Tibial nerve (tissue), 4 donors: ENCODE results near the gene ATIC.

ENCODE experiments used
- CTCF ChIP-seq, 5 experiments: fragments of 200-600 bp in 3 of 5; fragments of 450-650 bp in 2 of 5; sonication (generic) in 3 of 5; IDR thresholded peaks; one replicate each; pipeline ENCODE4 v1.5.1; 2016 to 2019; ENCODE audit warnings: antibody characterized with exemption in 5 of 5, mild to moderate bottlenecking in 3 of 5, moderate library complexity in 2 of 5
- EP300 ChIP-seq, 2 donors: sonication (generic); formaldehyde crosslinking; IDR thresholded peaks; one replicate each; pipeline ENCODE4 v1.6.1; 2017; ENCODE audit warnings: antibody characterized with exemption in 2 of 2, mild to moderate bottlenecking in 1 of 2
- POLR2A ChIP-seq, 2 donors: fragments of 450-650 bp; IDR thresholded peaks; one replicate each; pipeline ENCODE4 v1.6.1; 2017; ENCODE audit warnings: antibody characterized with exemption in 2 of 2, mild to moderate bottlenecking in 2 of 2, moderate library complexity in 2 of 2

GRCh38 chr2:215356948-215357461 is 45.1 kb downstream of the ATIC start:
- TF ChIP-seq CTCF (IDR thresholded peaks at IDR 0.05) (no peak), POLR2A (IDR thresholded peaks at IDR 0.05) (no peak), EP300 (IDR thresholded peaks at IDR 0.05) (no peak)
